Coronary artery (tissue), 2 donors: ENCODE results near the gene ANGPTL4.
A peak's percentile ranks its signal among the peaks of the same experiment; 100 is the strongest.
"Not testable (repeated sequence)": the region's sequence is repeated elsewhere in the genome, so short reads cannot be mapped to it uniquely, and the experiment has no call there.

ENCODE experiments used
- DNase-seq: peaks from one replicate; pipeline ENCODE4 v3.0.0-alpha.2; 2017; ENCODE audit warnings: low spot score
- H3K27ac ChIP-seq, 2 donors: fragments of 200-600 bp; sonication (generic); one replicate each; pipeline ENCODE4 v1.5.1; 2016 to 2019
- H3K4me3 ChIP-seq: fragments of 200-600 bp; sonication (generic); 2 replicates; pipeline ENCODE4 v1.5.1; 2016; ENCODE audit warnings: mild to moderate bottlenecking, moderate library complexity
- CTCF ChIP-seq: fragments of 200-600 bp; sonication (generic); IDR thresholded peaks from one replicate; pipeline ENCODE4 v1.5.1; 2019; ENCODE audit warnings: antibody characterized with exemption

The ANGPTL4 gene

GRCh38 chr19:8370176-8371010 lies 6.4 kb downstream of the ANGPTL4 start:
- Histone ChIP-seq H3K27ac (peak overlapping the region in 1 of 2 donors; percentile 83), H3K4me3 (peak overlapping the region; percentile 33)
- DNase-seq: no peak
- no peak for TF ChIP-seq CTCF

GRCh38 chr19:8371011-8371804 lies 7.3 kb downstream of the ANGPTL4 start:
- H3K27ac ChIP-seq: peak overlapping the region in 1 of 2 donors; percentile 83
- no peak for TF ChIP-seq CTCF
- DNase-seq: no peak
- peak overlapping the region; percentile 33 for H3K4me3 ChIP-seq

- peak; percentile 70 for DNase-seq
- Histone ChIP-seq H3K4me3 (no peak overlapping the region), H3K27ac (peak overlapping the region in 1 of 2 donors; percentile 63)
- no peak for TF ChIP-seq CTCF
Observed at GRCh38 chr19:8373867-8374813, 10.2 kb downstream of the ANGPTL4 start.

GRCh38 chr19:8375766-8376165 lies 11.8 kb downstream of the ANGPTL4 start:
- not testable (repeated sequence) for H3K4me3 ChIP-seq, H3K27ac ChIP-seq, DNase-seq

- H3K27ac ChIP-seq, DNase-seq, H3K4me3 ChIP-seq: not testable (repeated sequence)
Observed at GRCh38 chr19:8376373-8376974, 12.5 kb downstream of the ANGPTL4 start.

GRCh38 chr19:8377598-8377997 lies 13.6 kb downstream of the ANGPTL4 start:
- TF ChIP-seq CTCF: no peak
- Histone ChIP-seq H3K4me3 (no peak overlapping the region), H3K27ac (no peak overlapping the region)
- no peak for DNase-seq

GRCh38 chr19:8379156-8379891 lies 15.4 kb downstream of the ANGPTL4 start:
- not testable (repeated sequence) for H3K27ac ChIP-seq, DNase-seq, H3K4me3 ChIP-seq

GRCh38 chr19:8384569-8384968 lies 20.6 kb downstream of the ANGPTL4 start:
- not testable (repeated sequence) for DNase-seq, H3K4me3 ChIP-seq, H3K27ac ChIP-seq

GRCh38 chr19:8385103-8385502 lies 21.1 kb downstream of the ANGPTL4 start:
- H3K27ac ChIP-seq, H3K4me3 ChIP-seq, DNase-seq: not testable (repeated sequence)

GRCh38 chr19:8385566-8385965 lies 21.6 kb downstream of the ANGPTL4 start:
- DNase-seq, H3K4me3 ChIP-seq, H3K27ac ChIP-seq: not testable (repeated sequence)

GRCh38 chr19:8386419-8386818 lies 22.5 kb downstream of the ANGPTL4 start:
- not testable (repeated sequence) for H3K27ac ChIP-seq, H3K4me3 ChIP-seq, DNase-seq
